GM12873 (cell line): Measurements from ENCODE around the gene NEK10.

Experiments
- TF ChIP-seq, protein P1 (sequence below): IDR thresholded peaks from 2 replicates; pipeline ENCODE4 v1.5.1; 2012; ENCODE audit warnings: low read depth, mild to moderate bottlenecking, moderate library complexity, low read length, control low read depth; ENCODE audit not compliant: insufficient read depth; ENCODE audit errors: missing control alignments

NEK10 gene

DNA sequence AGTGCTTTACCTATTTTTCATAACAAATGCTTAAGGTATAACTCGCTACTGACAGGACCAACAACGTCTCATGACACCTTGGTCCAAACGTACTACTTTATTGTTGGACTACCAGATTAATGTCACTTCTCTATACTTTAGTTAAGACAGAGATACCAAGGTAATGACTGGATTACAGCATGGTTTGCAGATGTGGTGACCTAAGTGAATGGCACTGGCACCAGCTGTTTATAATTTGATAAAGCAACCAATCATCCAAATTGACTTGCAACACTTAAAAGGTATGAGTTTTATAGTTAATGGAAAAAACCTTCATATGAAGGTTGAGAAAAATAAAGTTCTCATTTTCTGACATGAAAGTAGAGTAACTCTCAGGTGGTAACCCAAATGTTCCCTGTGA lies 209.0 kb downstream of the NEK10 start:
- TF ChIP-seq, protein P1, sequence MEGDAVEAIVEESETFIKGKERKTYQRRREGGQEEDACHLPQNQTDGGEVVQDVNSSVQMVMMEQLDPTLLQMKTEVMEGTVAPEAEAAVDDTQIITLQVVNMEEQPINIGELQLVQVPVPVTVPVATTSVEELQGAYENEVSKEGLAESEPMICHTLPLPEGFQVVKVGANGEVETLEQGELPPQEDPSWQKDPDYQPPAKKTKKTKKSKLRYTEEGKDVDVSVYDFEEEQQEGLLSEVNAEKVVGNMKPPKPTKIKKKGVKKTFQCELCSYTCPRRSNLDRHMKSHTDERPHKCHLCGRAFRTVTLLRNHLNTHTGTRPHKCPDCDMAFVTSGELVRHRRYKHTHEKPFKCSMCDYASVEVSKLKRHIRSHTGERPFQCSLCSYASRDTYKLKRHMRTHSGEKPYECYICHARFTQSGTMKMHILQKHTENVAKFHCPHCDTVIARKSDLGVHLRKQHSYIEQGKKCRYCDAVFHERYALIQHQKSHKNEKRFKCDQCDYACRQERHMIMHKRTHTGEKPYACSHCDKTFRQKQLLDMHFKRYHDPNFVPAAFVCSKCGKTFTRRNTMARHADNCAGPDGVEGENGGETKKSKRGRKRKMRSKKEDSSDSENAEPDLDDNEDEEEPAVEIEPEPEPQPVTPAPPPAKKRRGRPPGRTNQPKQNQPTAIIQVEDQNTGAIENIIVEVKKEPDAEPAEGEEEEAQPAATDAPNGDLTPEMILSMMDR: no peak

DNA sequence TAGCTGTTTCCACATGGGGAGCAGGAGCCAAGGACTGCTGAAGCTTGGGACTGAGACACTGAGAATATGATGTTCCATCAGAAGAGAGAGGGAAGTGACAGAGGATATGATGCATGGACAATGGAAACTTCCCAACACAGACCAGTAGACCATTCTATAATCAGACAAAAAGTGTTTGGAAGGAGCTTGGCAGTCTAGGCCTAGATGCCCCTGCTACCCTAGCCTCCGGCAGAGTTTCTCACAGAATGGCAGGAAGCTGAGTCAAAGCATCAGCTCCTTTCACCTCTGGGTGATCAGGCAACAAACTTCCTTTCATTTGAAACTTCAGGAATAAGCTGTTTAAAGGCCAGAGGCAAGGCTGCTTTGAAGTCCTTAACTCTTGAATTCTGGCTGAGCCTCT lies 222.0 kb downstream of the NEK10 start:
- TF ChIP-seq, protein P1: no peak

DNA sequence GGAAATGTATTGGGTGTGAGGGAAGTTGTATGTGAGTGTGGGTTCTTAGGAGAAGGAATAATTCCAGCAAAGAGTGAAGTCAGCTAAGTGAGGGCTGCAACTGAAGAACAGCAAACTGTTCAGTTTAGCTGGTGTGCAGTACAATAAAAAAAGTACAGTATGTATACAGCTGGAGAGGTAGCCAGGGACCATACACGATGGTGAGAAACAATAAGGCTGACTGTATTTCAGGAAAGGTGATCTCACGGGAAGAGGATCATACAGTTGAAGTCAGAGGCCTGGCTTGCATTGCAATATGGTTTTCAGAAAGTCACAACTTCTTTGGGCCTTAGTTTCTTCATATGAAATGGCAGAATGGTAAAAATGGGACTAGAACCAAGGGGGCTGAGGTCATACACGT lies 222.4 kb downstream of the NEK10 start:
- TF ChIP-seq, protein P1: no peak

DNA sequence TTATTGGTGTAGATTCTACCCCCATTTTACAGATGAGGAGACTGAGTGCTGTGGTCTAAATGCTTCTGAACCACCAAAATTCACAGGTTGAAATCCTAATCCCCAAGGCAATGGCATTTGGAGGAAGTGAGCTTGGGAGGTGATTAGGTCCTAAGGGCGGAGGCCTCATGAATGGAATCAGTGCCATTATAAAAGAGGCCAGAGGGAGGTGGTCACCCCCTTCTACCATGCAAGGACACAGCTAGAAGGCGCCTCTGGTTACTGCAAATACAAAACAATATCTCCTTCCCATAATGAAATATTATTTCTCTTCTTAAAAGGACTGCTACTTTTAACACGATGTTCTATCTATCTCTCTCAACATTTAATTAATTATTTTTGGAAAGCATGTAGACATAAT lies 223.5 kb downstream of the NEK10 start:
- TF ChIP-seq, protein P1: no peak

DNA sequence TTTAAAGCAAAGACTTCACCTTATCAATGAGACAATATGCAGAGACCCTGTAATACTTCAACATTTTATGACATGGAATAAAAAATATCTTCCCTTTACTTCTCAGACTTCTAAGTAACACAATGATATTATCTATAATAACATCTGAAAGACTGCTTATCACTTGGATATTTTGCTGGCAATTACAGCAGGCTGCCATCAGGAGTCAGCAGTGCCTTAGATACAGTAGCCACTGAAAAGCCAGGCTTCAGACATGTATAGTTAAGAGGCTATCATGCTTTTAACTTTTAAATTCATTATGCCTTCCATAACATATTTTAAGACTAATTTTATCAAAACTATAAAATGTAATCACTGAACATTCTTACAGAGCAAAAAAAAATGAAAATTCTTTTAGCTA lies 227.5 kb downstream of the NEK10 start:
- TF ChIP-seq, protein P1: no peak

DNA sequence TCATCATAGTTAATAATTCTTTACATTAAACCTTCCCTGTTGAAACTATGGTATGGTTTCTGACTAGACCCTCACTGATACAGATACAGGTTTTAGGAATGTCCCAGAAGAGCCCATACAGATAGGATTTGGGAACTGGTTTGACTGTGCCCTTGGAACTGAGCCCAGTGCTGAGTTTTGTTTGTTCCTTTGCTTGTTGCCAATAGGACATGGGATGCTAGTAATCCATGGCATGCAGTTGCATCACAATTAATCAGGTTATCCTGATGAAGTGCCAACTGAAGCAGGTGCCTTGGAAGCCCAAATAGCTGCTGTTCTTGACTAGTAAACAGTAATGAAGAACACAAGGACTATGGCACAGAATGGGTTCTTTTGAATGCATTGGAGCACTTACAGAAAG lies 230.6 kb downstream of the NEK10 start:
- TF ChIP-seq, protein P1: no peak

DNA sequence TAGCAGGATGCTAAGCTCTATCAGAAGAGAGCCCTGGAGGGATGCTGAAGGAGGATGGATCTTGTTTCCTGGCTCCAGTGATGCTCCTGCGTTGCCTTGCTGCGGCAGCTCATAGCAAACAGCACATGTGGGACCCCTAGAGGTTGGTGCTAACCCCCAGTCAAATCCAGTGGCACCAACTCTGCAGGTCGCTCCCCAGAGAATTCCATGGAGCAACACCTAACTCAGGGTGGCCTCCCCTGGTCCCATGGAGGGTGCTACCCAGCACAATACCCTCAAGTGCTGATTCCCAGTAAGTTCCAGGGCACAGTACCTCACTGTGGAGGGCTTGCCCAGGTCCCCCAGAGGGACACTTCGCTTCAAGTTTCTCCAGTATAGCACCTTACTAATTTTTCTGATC lies 231.2 kb downstream of the NEK10 start:
- TF ChIP-seq, protein P1: no peak

DNA sequence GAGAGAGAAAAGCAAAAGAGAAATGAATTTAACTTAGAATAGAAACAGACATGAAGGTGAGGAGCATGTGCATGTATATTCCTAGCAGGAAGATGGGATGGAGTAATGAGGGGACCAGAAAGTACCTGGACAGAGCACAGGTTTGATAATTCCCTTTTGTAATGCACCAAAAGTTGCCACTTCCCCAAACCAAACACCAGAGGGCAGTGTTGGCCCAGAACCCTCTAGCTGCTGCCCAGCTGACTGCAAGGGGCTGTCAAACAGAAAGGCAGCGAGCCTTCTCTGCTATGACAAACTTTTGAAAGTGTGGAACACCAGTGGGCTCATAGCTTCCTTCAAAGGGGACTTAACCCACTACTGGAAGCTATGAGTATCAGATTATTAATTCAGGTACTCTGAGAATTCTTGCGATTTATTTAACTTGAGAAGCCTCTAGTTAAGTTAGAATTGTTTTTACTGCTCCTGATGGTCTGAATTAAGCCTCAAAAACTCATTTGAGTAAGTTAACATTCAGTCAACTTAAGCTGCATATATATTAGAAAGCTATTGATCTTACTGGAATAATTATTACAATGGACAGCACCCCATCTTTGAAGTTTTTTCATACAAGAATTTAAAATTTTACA lies 234.9 kb downstream of the NEK10 start:
- TF ChIP-seq, protein P1: peak; percentile 92
